GM21576 (cell line): ENCODE data around the gene CLDN11.

Experiments used
- ATAC-seq: cut with Tn5 transposase; IDR thresholded peaks from one replicate; pipeline ENCODE4 v1.9.1; 2021; ENCODE audit warnings: mild to moderate bottlenecking, moderate library complexity; ENCODE audit not compliant: unreplicated experiment

Gene CLDN11

DNA sequence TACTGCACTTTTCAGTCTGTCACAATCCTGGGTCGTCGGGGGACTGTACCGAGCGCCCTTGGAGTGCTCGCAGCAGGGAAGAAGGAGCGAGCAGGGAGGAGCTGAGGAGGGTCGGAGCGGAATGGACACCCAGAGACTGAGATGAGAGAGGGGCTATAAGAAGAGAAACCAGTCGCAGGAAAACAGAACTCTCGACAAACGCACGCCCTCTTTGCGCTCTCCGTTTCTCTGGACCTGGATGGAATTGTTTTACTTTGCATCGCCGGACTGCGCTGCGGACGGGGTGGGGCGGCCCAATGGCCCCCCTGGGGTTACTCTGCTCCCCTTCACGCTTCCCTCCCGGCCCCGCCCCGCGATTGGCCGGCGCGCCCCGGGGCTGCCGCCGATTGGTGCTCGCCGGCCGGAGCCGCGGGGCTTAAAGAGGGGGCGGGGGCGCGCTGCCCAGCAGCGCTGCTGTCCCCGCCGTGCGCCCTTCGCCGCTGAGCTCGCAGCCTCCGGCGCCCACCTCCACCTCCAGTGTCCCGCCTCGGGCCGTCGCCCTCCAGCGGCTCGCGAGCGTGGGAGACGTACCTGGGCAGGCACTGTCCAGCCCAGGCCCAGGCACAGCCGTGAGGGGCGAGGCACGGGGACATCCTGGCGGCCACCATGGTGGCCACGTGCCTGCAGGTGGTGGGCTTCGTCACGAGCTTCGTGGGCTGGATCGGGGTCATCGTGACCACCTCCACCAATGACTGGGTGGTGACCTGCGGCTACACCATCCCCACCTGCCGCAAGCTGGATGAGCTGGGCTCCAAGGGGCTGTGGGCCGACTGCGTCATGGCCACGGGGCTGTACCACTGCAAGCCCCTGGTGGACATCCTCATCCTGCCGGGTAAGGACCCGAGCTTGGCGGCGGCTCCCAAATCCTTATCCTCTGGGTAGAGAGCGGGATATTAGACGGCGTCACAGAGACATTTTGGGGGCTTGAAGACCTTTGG, at the start of gene CLDN11:
CLDN11 (plus strand) TSS at position 447 of the 977 bp plus-strand sequence; CDS start at position 646, 199 bp downstream.
- ATAC-seq: no peak

DNA sequence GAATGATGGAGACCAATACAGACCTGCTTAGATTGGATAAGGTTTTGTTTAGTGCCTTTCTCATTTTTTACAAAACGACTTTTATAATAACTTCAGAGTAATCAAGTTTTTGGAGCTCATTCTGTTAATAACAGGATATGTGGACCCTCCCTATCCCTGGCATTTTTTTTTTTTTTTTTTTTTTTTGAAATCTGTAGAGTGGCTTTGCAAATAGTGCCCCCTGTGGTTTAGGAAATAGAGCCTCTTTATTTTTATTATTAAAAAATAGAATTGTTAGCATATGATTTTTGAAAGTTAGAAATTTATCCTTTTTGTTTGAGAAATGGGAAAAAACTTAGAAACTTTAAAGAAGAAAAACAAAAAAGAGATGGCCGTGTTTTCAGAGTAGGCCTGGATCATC, 49.7 kb upstream of the CLDN11 start:
- ATAC-seq: no peak

DNA sequence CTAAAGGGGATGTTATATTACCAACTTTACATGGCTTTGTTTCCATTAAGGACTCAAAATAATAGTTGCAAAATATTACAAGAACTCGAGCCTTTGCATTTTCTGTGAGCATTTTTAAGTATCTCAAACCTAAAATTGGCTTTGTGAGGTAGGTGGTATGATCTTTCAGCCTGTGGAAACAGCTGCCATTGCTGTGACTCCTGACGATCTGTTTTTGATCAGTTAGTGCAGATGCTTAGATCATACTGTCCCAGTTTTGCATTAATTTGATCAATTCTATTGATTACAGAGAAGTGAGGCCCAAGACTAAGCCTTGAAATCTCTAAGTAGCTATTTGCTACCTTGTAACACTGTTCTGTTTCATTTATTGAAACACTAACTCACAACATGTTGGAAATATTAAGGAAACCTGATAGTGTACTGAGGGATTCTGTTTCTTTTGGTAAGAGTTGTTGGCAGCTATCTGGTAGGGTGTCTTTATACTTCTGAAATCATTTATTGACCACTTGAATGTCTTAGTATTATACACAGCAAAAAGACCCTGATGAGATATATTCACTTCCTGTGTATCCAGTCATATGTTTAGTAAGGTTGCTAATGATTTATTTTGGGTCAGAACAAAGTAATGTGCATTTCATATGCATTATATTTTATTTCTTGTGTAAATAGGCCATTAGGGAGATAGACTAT, 46.3 kb upstream of the CLDN11 start:
- no peak for ATAC-seq

DNA sequence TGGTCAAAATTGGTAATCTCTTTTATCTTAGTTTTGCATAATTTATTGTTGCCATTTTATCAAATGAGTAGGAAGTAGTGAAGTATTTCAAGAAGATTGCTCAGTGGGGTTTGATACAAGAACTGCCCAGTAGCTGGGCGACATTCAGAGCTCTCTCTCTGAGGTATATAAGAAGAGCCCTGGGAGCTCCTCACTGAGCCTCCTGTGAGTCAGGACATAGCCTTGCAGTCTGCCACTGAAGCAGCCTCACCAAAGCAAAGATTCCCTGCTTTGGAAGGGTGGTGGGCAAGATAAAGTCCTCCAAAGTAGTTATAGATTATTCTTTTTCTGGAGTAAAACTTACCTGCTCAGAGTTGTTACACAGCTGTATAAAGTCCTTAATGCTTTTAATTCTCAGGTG, 35.1 kb upstream of the CLDN11 start:
- no peak for ATAC-seq

DNA sequence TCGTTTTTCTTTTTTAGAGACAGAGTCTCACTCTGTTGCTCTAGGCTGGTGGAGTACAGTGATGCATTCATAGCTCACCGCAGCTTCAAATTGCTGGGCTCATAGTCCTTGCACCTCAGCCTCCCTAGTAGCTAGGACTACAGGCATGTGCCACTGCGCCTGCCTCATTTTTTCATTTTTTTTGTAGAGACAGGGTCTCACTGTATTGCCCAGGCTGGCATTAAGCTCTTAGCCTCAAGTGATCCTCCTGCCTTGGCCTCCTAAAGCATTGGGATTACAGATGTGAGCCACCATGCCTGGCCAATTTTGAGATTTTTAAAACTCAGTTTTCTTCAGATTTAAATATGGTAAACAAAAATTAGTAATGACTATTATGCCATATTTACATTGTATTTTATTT, 32.2 kb upstream of the CLDN11 start:
- ATAC-seq: no peak

DNA sequence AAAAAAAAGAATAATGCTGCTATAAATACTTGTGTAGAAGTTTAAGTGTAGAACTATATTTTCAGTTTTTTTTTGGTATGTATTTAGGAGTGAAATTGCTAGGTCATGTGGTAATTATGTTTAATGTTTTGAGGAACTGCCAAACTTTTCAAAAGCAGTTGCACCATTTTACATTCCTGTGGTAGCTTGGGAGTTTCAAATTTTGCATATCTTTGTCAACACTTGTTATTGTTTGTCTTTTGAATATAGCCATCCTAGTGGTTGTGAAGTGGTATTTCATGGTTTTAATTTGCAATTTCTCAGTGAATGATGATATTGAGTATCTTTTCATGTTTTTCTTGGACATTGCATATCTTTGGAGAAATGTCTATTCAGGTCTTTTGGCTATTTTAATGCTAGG, 30.7 kb upstream of the CLDN11 start:
- ATAC-seq: no peak

DNA sequence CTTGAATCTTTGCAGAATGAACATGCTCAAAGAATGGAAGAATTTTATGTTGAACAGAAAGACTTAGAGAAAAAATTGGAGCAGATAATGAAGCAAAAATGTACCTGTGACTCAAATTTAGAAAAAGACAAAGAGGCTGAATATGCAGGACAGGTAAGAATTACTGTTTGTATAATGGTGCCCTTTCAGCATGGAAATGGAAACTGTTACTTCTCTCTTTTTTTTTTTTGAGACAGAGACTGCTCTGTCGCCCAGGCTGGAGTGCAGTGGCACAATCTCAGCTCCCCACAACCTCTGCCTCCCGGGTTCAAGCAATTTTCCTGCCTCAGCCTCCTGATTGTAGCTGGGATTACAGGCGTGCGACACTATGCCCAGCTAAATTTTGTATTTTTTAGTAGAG, 27.6 kb upstream of the CLDN11 start:
- no peak for ATAC-seq

DNA sequence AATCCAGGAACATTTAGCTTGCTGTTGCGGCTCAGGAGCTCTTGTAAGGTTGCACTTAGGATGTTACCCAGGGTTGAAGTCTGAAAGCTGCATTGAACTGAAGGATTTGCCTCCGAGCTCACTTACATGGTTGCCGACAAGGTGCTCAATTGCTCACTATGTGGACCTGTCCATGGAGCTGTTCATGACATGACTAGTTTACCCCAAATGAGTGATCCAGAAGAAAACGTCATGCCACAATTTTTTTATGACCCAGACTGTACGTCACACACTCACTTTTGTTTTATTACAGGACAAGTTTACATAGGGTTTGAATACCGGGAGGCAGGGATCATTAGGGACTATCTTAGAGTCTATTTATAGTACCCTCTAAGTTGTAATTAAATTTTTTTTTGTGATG, 21.0 kb upstream of the CLDN11 start:
- no peak for ATAC-seq

DNA sequence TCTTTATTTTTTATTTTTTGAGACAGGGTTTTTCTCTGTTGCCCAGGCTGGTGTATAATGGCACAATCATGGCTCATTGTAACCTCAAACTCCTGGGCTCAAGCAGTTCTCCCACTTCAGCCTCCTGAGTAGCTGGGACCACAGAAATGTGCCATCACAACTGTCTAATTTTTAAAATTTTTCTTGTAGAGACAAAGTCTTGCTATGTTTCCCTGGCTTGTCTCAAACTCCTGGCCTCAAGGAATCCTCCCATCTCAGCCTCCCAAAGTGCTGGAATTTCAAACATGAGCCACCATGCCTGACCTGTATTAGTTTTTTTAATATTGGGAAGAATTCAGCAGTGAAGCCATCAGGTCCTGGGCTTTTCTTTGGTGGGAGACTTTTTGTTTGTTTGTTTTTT, 13.6 kb upstream of the CLDN11 start:
- no peak for ATAC-seq

DNA sequence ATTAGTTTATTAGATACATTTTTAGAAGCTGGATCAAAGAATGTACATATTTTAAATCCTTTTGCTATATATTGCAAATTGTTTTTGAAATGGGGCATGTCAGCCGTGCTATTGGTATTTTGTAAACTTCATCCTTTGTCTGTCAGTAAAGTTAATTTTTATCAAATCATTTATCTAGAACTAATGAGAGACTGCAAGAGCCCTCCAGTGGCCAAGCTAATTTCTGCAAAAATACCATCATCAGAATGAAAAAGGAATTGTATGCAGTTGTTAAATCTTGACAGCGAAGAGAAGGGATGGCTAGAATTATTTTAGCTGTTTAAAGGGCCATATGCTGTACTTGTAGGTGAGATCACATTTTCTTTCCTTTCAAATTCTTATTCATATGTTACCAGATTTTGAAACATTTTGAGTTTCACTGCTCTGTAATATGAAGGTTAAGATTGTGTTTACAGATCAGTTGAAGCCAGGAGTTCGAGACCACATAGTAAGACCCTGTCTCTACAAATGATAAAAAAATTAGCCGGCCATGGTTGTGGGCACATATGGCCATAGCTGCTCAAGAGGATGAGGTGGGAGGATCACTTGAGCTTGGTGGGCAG, 8.1 kb upstream of the CLDN11 start:
- ATAC-seq: no peak

DNA sequence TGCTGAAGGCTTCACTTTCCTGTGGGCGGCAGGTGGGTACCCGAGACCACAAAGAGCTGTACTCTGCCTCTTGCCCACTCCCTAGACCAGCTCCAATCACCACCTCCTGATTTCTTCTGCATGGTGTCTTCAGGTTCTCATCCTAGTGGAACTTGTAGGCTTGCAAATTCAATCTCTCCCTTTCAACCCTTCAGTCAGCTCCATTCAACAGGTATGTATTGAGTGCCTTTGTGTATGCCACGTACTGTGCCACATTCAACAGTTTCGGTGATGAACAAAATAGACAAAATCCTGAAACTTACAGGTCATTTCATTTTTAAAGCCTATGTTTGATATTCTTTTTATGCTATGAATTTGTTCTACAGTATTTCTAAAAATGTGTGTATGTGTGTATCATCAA, 5.4 kb upstream of the CLDN11 start:
- ATAC-seq: no peak

DNA sequence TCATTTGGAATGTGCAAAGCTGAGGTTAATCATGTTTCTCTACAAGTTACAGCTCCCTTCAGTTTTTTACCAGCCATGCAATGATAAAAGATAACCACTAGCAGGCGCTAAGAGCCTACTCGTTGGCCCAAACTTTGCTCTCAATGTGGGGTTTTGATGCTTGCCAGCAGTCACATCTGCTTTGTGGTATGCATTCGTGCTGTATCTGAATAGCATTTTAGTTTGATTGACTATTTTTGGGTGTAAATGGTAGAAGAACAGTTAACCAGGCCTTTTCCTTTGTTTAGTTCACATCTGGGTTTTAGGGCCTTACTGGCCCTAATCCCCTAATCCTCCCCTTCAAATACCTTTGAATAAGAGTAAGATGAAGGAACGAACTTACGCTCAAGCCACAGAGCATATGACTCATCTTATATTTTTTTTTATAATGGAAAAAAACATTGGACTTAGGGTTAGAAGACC, 4.4 kb upstream of the CLDN11 start:
- peak; percentile 52 for ATAC-seq

DNA sequence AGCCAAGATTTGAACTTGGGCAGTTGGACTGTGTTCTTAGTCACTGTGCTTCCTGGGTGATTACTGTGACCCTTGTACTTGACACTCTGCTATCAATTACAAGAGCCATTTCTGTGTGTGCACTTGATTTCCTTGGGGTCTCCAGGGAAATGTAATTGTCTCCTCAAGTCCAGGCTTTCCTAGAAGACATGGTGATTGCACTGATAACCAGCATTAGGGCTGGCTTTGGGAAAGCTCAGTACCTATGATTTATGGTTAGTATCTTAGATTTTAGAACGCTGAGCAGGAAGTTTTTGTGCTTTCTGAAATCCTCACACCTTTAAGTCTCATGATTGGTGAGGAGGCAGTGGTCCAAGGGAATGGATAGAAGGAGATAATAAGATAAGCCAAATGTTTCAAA, 1.6 kb upstream of the CLDN11 start:
- ATAC-seq: no peak

DNA sequence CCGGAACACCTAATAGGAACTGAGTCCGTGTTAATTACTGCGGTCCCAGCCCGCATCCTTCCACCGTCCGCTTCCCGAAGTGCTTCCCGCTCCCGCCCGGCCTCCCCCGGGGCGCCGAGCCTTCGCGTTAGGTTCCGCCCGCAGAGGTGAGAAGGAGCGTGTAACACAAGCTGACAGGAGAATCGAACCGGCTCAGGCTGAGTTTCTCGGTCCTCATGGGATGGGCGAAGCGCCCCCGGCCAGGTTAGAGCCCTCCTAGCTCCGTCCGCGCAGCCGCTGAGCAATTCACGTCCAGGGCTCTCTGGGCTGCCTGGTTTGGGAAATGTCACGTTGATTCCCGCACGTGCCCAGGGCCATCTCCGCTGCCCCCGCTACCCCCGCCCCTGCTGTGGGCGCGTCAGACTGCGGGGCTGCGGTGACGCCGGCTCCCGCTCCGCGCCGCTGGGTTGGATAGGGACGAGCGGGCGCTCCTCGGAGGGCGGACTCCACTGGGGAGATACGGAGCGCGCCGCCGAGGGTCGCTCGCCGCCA, 954 bp downstream of the CLDN11 start:
- ATAC-seq: no peak

DNA sequence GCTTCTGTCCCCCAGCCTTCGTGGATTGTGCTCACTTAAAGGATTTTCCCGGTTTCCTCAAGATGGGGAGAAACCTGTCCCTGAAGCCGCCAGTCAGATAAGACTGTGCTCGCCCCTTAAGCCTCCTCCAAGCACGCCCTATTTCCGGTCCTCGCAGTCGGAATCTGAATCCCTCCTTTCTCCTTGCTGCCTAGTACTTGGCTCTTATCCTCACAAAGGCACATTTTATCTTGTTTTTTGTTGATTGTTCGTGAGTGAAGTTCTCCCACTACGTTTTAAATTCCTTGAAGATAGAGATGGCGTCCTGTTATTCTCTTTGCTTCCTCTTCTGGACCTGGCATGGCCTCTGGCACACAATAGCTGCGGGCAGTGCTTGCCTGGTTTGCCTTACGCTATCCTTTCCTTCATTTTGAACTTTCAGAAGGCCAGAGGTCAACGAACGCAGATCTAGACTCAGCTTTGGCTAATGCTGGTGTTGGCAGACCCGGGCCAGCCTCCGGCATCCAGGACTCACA, 1.7 kb downstream of the CLDN11 start:
- ATAC-seq: no peak

DNA sequence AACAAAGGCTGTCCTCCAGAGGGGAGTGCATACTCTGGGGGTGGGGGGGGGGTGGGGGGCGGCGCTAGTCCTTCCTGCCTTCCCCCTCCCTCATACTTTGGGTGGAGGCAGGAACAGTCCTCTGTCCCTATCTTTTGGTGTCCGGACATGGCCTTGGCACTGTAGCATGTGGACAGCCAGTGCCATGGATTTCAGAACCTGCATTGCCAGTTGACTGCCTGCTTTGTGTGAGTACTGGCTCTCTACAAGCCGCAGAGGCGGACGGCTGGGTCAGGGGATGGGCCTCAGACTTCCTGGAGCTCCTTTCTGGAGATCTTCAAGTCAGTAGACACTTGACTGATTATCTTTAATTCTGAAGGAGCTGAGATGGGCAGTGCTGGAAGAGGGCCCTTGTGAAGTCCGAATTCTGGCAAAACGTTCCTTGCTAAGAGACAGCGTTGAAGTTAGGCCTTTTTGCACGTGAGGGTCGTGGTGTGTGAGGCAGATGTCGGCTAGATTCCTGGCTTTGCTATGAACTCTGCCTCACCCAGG, 2.5 kb downstream of the CLDN11 start:
- ATAC-seq: no peak

DNA sequence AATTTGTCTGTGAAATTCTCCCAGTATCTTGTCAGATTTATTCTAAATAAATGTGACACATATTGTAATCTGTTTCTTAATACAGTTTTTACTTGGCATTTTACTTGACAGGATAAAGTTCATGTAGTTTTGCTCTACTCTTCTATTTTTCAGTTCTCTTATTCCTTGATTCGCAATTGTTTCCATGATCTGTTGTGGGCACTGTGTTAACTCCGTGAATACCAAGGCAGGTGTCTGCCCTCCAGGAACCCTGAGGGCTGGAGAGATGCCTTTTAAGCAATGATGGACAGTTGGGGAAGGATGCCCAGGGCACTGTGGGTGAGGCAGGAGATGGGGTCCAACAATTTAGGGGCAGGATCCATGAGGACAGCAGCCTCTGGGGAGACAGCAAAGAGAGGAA, 3.1 kb downstream of the CLDN11 start:
- no peak for ATAC-seq

DNA sequence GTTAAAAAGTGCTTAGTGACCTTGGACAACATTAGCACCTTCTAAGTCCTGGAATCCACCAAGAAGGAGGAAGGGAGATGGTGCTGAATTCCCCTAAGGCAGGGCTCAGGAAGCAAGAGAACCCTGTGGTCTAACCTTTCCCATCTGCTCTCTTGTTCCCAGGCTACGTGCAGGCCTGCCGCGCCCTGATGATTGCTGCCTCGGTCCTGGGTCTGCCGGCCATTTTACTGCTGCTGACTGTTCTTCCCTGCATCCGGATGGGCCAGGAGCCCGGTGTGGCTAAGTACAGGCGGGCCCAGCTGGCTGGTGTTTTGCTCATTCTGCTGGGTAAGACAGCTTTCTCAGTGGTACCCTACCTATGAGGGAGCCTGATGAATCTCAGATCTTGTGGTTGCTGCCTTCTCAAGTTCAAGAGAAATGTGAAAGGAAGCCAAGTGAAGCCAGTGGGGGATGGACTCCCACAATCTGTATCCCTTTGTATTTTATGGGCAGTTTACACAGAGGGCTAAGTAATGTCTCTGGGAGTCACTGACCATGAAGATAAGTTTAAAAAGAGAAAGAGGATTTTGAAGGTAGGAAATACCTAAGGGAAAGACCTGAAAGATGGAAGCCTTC, 4.4 kb downstream of the CLDN11 start:
- ATAC-seq: no peak

DNA sequence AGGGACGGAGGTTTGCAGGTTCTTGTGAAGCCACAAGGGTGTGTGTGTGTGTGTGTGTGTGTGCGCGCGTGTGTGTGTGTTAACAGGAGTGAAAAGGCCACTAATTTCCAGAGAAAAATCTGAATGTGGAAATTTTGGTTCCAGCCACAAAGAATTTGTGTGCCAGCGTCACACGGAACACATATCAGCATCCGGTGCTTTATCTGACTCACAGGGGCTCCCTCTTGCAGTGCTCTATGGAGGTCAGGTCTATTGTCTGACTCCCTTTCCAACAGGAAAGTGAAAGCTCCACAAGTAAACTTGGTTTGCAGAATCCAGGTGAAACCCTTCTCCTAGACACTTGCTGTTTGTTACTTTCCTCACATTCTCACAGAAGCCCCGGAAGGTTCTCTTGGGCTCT, 6.2 kb downstream of the CLDN11 start:
- no peak for ATAC-seq

DNA sequence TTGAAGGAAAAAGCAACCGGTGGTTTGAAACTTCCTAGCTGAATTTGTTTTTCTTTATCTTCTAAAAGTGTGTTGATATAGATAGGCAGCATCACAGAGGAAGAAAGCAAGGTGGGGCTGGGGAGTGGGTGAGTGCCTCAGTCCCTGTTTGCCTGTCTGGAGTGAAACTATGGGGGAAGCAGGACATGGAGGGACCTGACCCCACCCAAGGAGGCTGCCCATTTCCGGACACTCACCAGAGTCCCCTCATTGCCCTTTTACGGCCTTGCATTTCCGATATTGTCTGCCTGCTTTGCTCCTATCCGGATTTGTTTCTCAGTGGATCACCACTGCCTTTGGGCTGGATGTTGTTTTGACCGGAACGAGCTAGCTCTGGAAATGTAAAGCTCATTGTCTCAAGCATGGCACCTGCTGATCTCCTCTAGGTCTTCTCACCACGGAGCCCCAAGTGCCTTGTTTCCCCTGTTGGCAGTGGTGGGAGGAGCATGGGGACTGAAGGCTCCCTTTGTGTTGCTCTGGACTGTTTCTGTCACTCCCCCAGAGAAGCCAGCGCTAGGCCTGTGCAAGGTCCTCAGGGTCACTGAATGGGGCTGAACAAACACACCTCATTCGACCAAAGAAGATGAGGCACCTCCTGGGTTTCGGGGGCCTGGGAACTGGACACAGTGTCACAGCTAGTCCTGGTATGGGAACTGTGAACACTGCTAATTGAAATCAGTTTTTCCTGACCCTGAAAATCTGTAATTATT, 7.0 kb downstream of the CLDN11 start:
- ATAC-seq: no peak
